Suprapubic skin (tissue), 4 donors: ENCODE measurements around the gene MYO7A. TPM values are rescaled to one million over a fixed set of nuclear protein-coding genes. Genes with fewer than 3 reads are reported as not detected.

Experiments
- DNase-seq, 2 donors: peaks; one replicate each; pipeline ENCODE4 v3.0.0-alpha.2; 2019; ENCODE audit warnings: low spot score in 2 of 2
- H3K27ac ChIP-seq: fragments of 200-600 bp; sonication (generic); one replicate; pipeline ENCODE4 v1.5.1; 2019
- H3K27me3 ChIP-seq: fragments of 200-600 bp; sonication (generic); one replicate; pipeline ENCODE4 v1.5.1; 2019
- H3K36me3 ChIP-seq: fragments of 200-600 bp; sonication (generic); one replicate; pipeline ENCODE4 v1.5.1; 2019
- H3K4me1 ChIP-seq: fragments of 200-600 bp; sonication (generic); one replicate; pipeline ENCODE4 v1.5.1; 2019
- H3K4me3 ChIP-seq: fragments of 200-600 bp; sonication (generic); one replicate; pipeline ENCODE4 v1.5.1; 2019; ENCODE audit warnings: mild to moderate bottlenecking
- H3K9me3 ChIP-seq: fragments of 200-600 bp; sonication (generic); one replicate; pipeline ENCODE4 v1.5.1; 2019
- EP300 ChIP-seq: sonication (generic); formaldehyde crosslinking; IDR thresholded peaks from one replicate; pipeline ENCODE4 v1.6.1; 2017; ENCODE audit warnings: antibody characterized with exemption
- POLR2A ChIP-seq, 2 donors: fragments of 450-650 bp; IDR thresholded peaks; one replicate each; pipeline ENCODE4 v1.6.1; 2017; ENCODE audit warnings: antibody characterized with exemption in 2 of 2, mild to moderate bottlenecking in 2 of 2, moderate library complexity in 2 of 2
- POLR2AphosphoS5 ChIP-seq, 3 donors: sonication (generic); formaldehyde crosslinking; IDR thresholded peaks; one replicate each; pipeline ENCODE4 v1.6.1; 2017; ENCODE audit warnings: antibody characterized with exemption in 3 of 3
- WGBS: methylation state at CpG from one replicate; pipeline ENCODE4 v1.1.5; 2018; 5-methylcytosine and 5-hydroxymethylcytosine counted together
- total RNA-seq, 4 donors: library from RNA; depleted of rRNA; stranded (reverse); fragments of >200 nt; gene quantifications; one replicate each; pipeline ENCODE4 v1.1.0, GENCODE V29; 2016
- TF ChIP-seq, protein P1 (sequence below), 2 donors: fragments of 200-600 bp in 1 of 2; fragments of 450-650 bp in 1 of 2; sonication (generic) in 1 of 2; IDR thresholded peaks; one replicate each; pipeline ENCODE4 v1.5.1; 2016 to 2019; ENCODE audit warnings: antibody characterized with exemption in 2 of 2, mild to moderate bottlenecking in 1 of 2, moderate library complexity in 1 of 2

The MYO7A gene
- total RNA-seq, 4 donors from 2014 or later = 0.34 to 2.4 (median 2.0) TPM

DNA sequence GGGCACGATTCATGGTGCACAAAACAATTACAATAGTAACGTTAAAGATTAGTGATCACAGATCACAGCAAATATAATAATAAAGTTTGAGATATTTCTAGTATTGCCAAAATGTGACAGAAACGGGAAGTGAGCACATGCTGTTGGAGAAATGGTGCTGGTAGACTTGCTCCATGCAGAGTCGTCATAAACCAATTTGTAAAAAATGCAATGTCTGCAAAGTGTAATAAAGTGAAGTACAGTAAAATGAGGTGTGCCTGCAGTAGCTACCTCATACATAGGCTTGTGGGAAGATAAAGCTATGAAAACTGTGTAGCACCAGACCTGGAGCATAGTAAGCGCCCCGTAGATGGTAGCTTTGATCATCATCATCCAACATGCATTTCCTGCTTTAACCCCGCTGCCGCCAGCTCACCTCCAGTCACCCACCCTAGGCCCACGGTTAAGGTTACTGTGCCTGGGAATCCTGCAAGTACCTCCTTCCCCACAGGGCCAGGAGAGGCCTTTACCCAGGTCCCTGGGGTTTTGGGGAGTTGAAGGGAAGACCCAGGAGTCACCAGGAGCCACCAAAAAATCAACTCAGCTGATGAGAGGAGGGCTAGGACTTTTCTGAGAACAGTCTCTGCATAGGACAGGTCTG lies 59.2 kb downstream of the MYO7A start:
- 90% methylated on average over 9 of the region's 9 CpGs for WGBS
- no peak overlapping the region for H3K27ac ChIP-seq
- no peak for DNase-seq
- no peak overlapping the region for H3K4me3 ChIP-seq
- no peaks in the 10 kb centered on the region for H3K36me3 ChIP-seq
- H3K9me3 ChIP-seq = no peaks in the 10 kb centered on the region
- TF ChIP-seq POLR2AphosphoS5 (IDR thresholded peaks at IDR 0.05) = no peak
- TF ChIP-seq POLR2A (IDR thresholded peaks at IDR 0.05) = no peak
- TF ChIP-seq EP300 = no peak
- TF ChIP-seq, protein P1, sequence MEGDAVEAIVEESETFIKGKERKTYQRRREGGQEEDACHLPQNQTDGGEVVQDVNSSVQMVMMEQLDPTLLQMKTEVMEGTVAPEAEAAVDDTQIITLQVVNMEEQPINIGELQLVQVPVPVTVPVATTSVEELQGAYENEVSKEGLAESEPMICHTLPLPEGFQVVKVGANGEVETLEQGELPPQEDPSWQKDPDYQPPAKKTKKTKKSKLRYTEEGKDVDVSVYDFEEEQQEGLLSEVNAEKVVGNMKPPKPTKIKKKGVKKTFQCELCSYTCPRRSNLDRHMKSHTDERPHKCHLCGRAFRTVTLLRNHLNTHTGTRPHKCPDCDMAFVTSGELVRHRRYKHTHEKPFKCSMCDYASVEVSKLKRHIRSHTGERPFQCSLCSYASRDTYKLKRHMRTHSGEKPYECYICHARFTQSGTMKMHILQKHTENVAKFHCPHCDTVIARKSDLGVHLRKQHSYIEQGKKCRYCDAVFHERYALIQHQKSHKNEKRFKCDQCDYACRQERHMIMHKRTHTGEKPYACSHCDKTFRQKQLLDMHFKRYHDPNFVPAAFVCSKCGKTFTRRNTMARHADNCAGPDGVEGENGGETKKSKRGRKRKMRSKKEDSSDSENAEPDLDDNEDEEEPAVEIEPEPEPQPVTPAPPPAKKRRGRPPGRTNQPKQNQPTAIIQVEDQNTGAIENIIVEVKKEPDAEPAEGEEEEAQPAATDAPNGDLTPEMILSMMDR (IDR thresholded peaks at IDR 0.05) = no peak
- no peaks in the 10 kb centered on the region for H3K27me3 ChIP-seq
- no peaks in the 10 kb centered on the region for H3K4me1 ChIP-seq

DNA sequence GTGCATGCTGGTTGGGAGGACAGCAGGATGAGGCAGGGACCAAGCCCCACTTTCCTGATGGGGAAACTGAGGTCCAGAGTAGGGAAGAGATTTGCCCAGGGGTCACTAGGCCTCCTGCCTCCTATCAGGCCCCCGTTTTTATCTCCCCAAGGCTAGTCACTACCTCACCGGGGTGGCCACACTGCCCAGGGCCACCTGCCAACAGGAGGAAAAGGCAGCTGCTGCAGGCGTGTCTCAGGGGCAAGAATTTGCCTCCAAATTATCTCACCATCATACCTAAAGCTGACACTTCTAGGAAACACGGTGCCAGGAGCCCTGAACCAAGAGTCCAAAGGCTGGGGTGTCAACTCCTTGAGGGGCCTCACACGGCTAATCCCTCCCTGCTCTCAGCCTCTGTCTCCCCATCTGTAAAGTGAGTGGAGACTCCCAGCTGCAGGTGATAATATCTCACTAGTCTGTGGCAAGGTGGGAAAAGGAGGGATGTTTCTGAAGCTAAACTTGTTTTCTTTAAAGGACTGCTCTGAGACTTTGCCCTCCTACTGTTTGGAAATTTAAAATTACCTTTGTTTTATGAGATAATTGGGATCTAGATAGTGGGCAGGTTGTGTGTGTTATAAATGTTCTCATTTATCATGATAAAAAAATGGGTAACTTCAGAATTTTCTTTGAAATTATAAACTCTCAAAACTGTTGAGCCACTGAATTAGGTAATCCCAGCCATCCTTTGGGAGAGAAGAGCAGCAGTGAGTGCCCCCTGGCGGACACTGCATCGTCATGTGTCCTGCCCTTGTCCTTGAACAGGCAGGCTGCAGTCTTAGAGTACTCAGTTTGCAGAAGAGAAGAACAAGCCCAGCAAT lies 60.0 kb downstream of the MYO7A start:
- TF ChIP-seq, protein P1 (IDR thresholded peaks at IDR 0.05) = peak; percentile 67 to 81
- no peak for TF ChIP-seq POLR2A (IDR thresholded peaks at IDR 0.05)
- peak in 1 of 2 donors; percentile 79 for DNase-seq
- no peaks in the 10 kb centered on the region for H3K9me3 ChIP-seq
- H3K4me3 ChIP-seq = no peak overlapping the region
- H3K27me3 ChIP-seq = no peaks in the 10 kb centered on the region
- no peak overlapping the region for H3K27ac ChIP-seq
- 61% methylated on average over 5 of the region's 7 CpGs for WGBS
- no peaks in the 10 kb centered on the region for H3K36me3 ChIP-seq
- no peaks in the 10 kb centered on the region for H3K4me1 ChIP-seq

DNA sequence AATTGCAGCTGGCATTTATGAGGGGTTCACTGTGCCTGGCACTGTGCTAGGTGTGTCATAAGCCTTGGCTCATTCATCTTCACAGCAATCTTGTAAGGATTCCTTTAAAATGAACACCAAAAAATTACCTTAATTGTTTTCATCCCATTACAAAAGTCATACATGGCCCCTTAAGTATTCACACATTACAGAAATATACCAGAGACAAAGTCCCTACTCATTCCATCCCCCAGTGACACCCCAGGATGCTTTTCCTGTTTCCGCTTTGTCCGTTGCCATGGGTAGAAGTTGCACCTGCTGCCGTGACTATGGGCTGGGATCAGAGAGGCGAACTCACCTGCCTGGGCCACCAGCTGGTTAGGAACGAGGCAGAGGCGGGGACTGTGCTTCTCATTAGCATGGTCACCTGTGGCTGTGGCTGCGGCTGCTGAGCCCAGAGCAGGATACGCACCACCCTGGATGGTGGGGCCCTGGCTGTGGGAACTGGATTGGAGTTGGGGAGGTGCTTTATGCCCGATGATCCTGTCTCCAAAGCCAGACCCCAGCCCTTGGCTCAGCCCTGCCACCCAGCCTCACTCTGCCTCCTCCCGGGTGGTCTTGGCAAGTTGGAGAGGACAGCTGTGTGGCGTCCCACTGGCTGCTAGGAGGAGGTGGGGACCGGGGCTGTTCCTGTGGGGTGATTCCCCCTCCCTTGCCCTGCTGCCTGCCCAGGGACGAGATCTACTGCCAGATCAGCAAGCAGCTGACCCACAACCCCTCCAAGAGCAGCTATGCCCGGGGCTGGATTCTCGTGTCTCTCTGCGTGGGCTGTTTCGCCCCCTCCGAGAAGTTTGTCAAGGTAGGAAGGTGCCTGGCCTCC lies 60.8 kb downstream of the MYO7A start:
- no peaks in the 10 kb centered on the region for H3K4me1 ChIP-seq
- TF ChIP-seq POLR2A (IDR thresholded peaks at IDR 0.05) (no peak), POLR2AphosphoS5 (IDR thresholded peaks at IDR 0.05) (no peak), EP300 (no peak)
- TF ChIP-seq, protein P1 (IDR thresholded peaks at IDR 0.05) = no peak
- WGBS = 81% methylated on average over 16 of the region's 18 CpGs
- H3K36me3 ChIP-seq = no peaks in the 10 kb centered on the region
- H3K9me3 ChIP-seq = no peaks in the 10 kb centered on the region
- H3K27ac ChIP-seq = no peak overlapping the region
- H3K4me3 ChIP-seq = no peak overlapping the region
- no peaks in the 10 kb centered on the region for H3K27me3 ChIP-seq
- no peak for DNase-seq

DNA sequence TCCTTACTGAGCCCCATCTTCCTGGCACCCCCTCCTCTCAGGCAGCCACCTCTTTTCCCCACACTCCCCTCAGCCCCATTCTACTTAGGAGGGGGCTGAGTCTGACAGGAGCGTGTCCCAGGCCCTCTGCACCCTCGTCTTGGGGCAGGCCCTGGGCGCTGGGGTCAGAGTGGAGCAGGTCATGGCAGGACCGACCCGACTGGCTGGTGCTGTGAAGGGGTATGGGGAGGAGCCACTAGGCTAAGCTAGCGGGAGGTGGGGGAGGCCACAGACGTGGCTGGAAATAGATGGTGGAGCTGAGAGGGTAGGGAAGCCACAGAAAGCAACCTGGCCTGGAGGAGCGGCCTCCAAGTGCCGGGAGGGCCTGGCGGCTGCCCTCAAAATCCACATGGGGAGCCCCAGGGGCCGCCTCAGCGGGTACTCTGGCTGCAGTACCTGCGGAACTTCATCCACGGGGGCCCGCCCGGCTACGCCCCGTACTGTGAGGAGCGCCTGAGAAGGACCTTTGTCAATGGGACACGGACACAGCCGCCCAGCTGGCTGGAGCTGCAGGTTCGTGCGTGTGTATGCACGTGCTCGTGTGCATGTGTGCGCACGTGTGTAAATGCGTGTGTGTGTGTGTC lies 61.7 kb downstream of the MYO7A start:
- no peaks in the 10 kb centered on the region for H3K9me3 ChIP-seq
- WGBS = 92% methylated on average over 22 of the region's 28 CpGs
- no peak overlapping the region for H3K4me3 ChIP-seq
- no peaks in the 10 kb centered on the region for H3K27me3 ChIP-seq
- no peaks in the 10 kb centered on the region for H3K36me3 ChIP-seq
- no peaks in the 10 kb centered on the region for H3K4me1 ChIP-seq
- TF ChIP-seq, protein P1 (IDR thresholded peaks at IDR 0.05) = no peak
- TF ChIP-seq POLR2A (IDR thresholded peaks at IDR 0.05) = no peak
- TF ChIP-seq EP300 = no peak
- TF ChIP-seq POLR2AphosphoS5 (IDR thresholded peaks at IDR 0.05) = no peak
- no peak overlapping the region for H3K27ac ChIP-seq
- DNase-seq = no peak
